PC-3 (cell line): ENCODE measurements around the gene MZT2B.
"Not testable (repeated sequence)": the region's sequence is repeated elsewhere in the genome, so short reads cannot be mapped to it uniquely, and the experiment has no call there.

Source experiments
- CTCF ChIP-seq: fragments of 300-600 bp; sonication (generic); conservative IDR thresholded peaks from 2 replicates; pipeline ENCODE4 v1.5.1; 2017; ENCODE audit warnings: antibody characterized with exemption, low read depth, mild to moderate bottlenecking, low read length
- EZH2 ChIP-seq: fragments of 300-600 bp; sonication (generic); IDR thresholded peaks from one replicate; pipeline ENCODE4 v1.6.1; 2017; ENCODE audit warnings: antibody characterized with exemption, mild to moderate bottlenecking, low read length; ENCODE audit not compliant: unreplicated experiment

- TF ChIP-seq CTCF, EZH2: not testable (repeated sequence)
Measured at GRCh38 chr2:130228005-130228404, 45.9 kb downstream of the MZT2B start.
